HL-60 (cell line): Measurements from ENCODE around the gene CENPV.

Experiments
- CTCF ChIP-seq: IDR thresholded peaks from one replicate; pipeline ENCODE4 v1.5.1; 2011; ENCODE audit warnings: low read length, control low read depth, inconsistent platforms; ENCODE audit not compliant: insufficient read depth
- GABPA ChIP-seq: IDR thresholded peaks from 2 replicates; pipeline ENCODE4 v1.6.1; 2012; ENCODE audit warnings: low read depth
- POLR2AphosphoS5 ChIP-seq: IDR thresholded peaks from 2 replicates; pipeline ENCODE4 v1.6.1; 2012; ENCODE audit warnings: low read depth

DNA sequence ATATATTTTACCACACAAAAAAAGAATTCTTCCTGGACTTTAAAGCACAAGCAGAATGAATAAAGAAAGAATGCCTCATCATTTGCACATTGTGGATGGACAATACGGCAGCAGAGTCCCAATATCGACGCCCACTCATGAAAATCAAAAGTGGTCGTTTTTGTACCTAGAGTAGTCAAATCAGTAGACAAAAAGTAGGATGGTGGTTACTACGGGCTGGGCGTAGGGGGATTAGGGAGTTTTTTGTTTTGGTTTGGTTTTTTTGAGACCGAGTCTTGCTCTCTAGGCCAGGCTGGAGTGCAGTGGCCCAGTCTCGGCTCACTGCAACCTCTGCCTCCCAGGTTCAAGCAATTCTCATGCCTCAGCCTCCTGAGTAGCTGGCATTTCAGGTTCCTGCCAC, 8.6 kb upstream of the CENPV start:
- TF ChIP-seq CTCF (no peak), GABPA (no peak), POLR2AphosphoS5 (no peak)
